ENCODE data around the gene ACOX2. TPM values are rescaled to one million over a fixed set of nuclear protein-coding genes. Genes with fewer than 3 reads are reported as not detected.

The ACOX2 gene
- total and polyA plus RNA-seq, 2 of the 13 experiments (the other 11 are each of a cell fraction or from before 2014, with no cell fraction given) = 42.6 to 98.5 TPM

GRCh38 chr3:58556001-58556400, 19.0 kb upstream of the ACOX2 start:
- H3K27me3 ChIP-seq (ENCODE audit: control insufficient read depth in 1 of 2, insufficient read depth in 2 of 2, low read length in 2 of 2) = no peaks in the 10 kb centered on the region
- intact Hi-C loops (cut with micrococcal nuclease; ENCODE audit: unreplicated experiment) = loop anchor here (2.0 kb wide), 1 partner anchor 19 kb away; the partner anchor contains the start of gene ACOX2
- H2AFZ ChIP-seq (ENCODE audit: low read length) = no peak overlapping the region
- H3K36me3 ChIP-seq (replicated peaks in 1 of 2; ENCODE audit: control insufficient read depth in 1 of 2, insufficient read depth in 2 of 2, low read length in 2 of 2) = no peaks in the 10 kb centered on the region
- no peaks in the 10 kb centered on the region for H3K9me3 ChIP-seq (ENCODE audit: low read length)
- FAIRE-seq = no peak
- H3K4me2 ChIP-seq (ENCODE audit: low read depth, low read length) = no peak overlapping the region
- WGBS (ENCODE audit: low lambda C conversion rate) = 95% methylated on average over 5 of the region's 5 CpGs
- H4K20me1 ChIP-seq (ENCODE audit: insufficient read depth, low read length) = no peaks in the 10 kb centered on the region
- H3K27ac ChIP-seq (ENCODE audit: extremely low read length, insufficient read depth, low read length) = no peak overlapping the region
- in situ Hi-C loops (cut with HindIII; ENCODE audit: extremely low pct_ligation_motif_present, low pct_unique_long_range_greater_than_20kb) = no loop called here
- H3K4me3 ChIP-seq (replicated peaks in 1 of 3; ENCODE audit: insufficient read depth in 1 of 3, low read depth in 2 of 3, low read length in 3 of 3) = no peak overlapping the region
- no peaks in the 10 kb centered on the region for H3K79me2 ChIP-seq (ENCODE audit: insufficient read depth, low read length)
- CTCF ChIA-PET (ENCODE audit: low intra/inter-chr PET ratio, low total read pairs) = no interaction called here
- TF ChIP-seq SP5 (CRISPR knock-in tag; IDR thresholded peaks at IDR 0.05; ENCODE audit: borderline replicate concordance, low read depth) (no peak), ZNF207 (IDR thresholded peaks at IDR 0.05; ENCODE audit: borderline replicate concordance) (no peak), ZNF7 (CRISPR knock-in tag; IDR thresholded peaks at IDR 0.05) (no peak), SIN3A (IDR thresholded peaks at IDR 0.05; ENCODE audit: borderline replicate concordance, low read depth, low read length) (no peak), ZNF746 (CRISPR knock-in tag; IDR thresholded peaks at IDR 0.05) (no peak), PHB2 (IDR thresholded peaks at IDR 0.05; ENCODE audit: partially characterized antibody) (no peak), HOXA9 (CRISPR knock-in tag; IDR thresholded peaks at IDR 0.05; ENCODE audit: borderline replicate concordance) (no peak), ZNF781 (CRISPR knock-in tag; IDR thresholded peaks at IDR 0.05; ENCODE audit: borderline replicate concordance, not compliant biosample characterization) (no peak), NFYC (CRISPR knock-in tag; IDR thresholded peaks at IDR 0.05) (no peak), MATR3 (CRISPR knock-in tag; IDR thresholded peaks at IDR 0.05) (no peak), DMAP1 (CRISPR knock-in tag; IDR thresholded peaks at IDR 0.05) (no peak), ZSCAN21 (CRISPR knock-in tag; IDR thresholded peaks at IDR 0.05; ENCODE audit: borderline replicate concordance) (no peak), ATF1 (CRISPR knock-in tag; IDR thresholded peaks at IDR 0.05) (no peak), NFKBIZ (CRISPR knock-in tag; IDR thresholded peaks at IDR 0.05) (no peak), ZNF557 (CRISPR knock-in tag; IDR thresholded peaks at IDR 0.05) (no peak), U2AF1 (optimal IDR thresholded peaks at IDR 0.05; ENCODE audit: low read depth, low read length) (no peak), ZNF512B (CRISPR knock-in tag; IDR thresholded peaks at IDR 0.05; ENCODE audit: borderline replicate concordance) (no peak), HIVEP1 (CRISPR knock-in tag; IDR thresholded peaks at IDR 0.05) (no peak), ZNF703 (CRISPR knock-in tag; IDR thresholded peaks at IDR 0.05; ENCODE audit: borderline replicate concordance) (no peak), MAF1 (CRISPR knock-in tag; IDR thresholded peaks at IDR 0.05; ENCODE audit: borderline replicate concordance) (no peak)
- DNase-seq (ENCODE audit: low spot score) = no peak
- no TSS peak for BruUV-seq (replicated peaks)
- no peak overlapping the region for H3K9ac ChIP-seq (ENCODE audit: insufficient read depth, low read depth, low read length)
- POLR2A ChIA-PET = interaction anchor here (6.4 kb wide), 1 partner anchor 19 kb away, joined by 76 read pairs; the partner anchor contains the start of gene ACOX2
- peaks cover 39% of the 10 kb centered on the region for H3K4me1 ChIP-seq (ENCODE audit: insufficient read depth, low read length)
- ATAC-seq = no peak
